Heart left ventricle (tissue), 13 donors: ENCODE results near the gene TM4SF1.
"Not testable (repeated sequence)": the region's sequence is repeated elsewhere in the genome, so short reads cannot be mapped to it uniquely, and the experiment has no call there.

Source experiments
- POLR2A ChIP-seq, 2 donors: fragments of 450-650 bp; IDR thresholded peaks; one replicate each; pipeline ENCODE4 v1.6.1; 2017; ENCODE audit warnings: antibody characterized with exemption in 2 of 2, mild to moderate bottlenecking in 2 of 2, moderate library complexity in 2 of 2
- TF ChIP-seq, protein P1 (sequence below), 12 donors: fragments of 200-600 bp; sonication (generic) in 4 of 12; IDR thresholded peaks; one replicate each; pipeline versions ENCODE4 v1.5.0 to v1.8.0; 2018 to 2022; ENCODE audit warnings: antibody characterized with exemption in 12 of 12, mild to moderate bottlenecking in 5 of 12
- donor health status: ischemic (EF 13 %, LVEDD 7.1; RV severe dilation, severe dysfunction).
- donor health status: DM: no; HTN: yes; CAD: no.
- donor health status: DM: no; HTN: no; CAD: no.
- donor health status: ischemic (EF 25% LVEDD 6.9; RV normal size, moderate dysfunction).
- donor health status: ischemic (EF 25% LVEDD 5.7; RV mildly dilated, moderate dysfunction).
- donor health status: ischemic (EF 35%, LVEDD 5.7; RV mildly dilated, moderate dysfunction).
- donor health status: nonischemic (EF 11% LVEDD 7.7; RV severe dilation, severe dysfunction).
- donor health status: DM: yes; HTN: yes; CAD: no.
- donor health status: PGD.
- donor health status: ischemic (EF 29% LVEDD 5.4; RV normal size, mild dysfunction).
- donor health status: nonischemic (EF 23%, LVEDD 6.1; RV moderate dilation, normal function).

DNA sequence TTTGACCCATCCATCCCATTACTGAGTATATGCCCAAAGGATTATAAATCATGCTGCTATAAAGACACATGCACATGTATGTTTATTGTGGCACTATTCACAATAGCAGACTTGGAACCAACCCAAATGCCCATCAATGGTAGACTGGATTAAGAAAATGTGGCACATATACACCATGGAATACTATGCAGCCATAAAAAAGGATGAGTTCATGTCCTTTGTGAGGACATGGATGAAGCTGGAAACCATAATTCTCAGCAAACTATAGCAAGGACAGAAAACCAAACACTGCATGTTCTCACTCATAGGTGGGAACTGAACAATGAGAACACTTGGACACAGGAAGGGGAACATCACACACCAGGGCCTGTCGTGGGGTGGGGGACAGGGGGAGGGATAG is 40.0 kb downstream of the TM4SF1 start:
- TF ChIP-seq, protein P1, sequence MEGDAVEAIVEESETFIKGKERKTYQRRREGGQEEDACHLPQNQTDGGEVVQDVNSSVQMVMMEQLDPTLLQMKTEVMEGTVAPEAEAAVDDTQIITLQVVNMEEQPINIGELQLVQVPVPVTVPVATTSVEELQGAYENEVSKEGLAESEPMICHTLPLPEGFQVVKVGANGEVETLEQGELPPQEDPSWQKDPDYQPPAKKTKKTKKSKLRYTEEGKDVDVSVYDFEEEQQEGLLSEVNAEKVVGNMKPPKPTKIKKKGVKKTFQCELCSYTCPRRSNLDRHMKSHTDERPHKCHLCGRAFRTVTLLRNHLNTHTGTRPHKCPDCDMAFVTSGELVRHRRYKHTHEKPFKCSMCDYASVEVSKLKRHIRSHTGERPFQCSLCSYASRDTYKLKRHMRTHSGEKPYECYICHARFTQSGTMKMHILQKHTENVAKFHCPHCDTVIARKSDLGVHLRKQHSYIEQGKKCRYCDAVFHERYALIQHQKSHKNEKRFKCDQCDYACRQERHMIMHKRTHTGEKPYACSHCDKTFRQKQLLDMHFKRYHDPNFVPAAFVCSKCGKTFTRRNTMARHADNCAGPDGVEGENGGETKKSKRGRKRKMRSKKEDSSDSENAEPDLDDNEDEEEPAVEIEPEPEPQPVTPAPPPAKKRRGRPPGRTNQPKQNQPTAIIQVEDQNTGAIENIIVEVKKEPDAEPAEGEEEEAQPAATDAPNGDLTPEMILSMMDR (IDR thresholded peaks at IDR 0.05) = not testable (repeated sequence)
- TF ChIP-seq POLR2A (IDR thresholded peaks at IDR 0.05) = not testable (repeated sequence)
